Esophagus muscularis mucosa (tissue), 4 donors: ENCODE data around the gene ITPR1. TPM values are rescaled to one million over a fixed set of nuclear protein-coding genes. Genes with fewer than 3 reads are reported as not detected.

ENCODE experiments used
- DNase-seq: peaks from one replicate; pipeline ENCODE4 v3.0.0-alpha.2; 2017; ENCODE audit errors: extremely low spot score
- H3K27ac ChIP-seq, 4 donors: fragments of 200-600 bp; sonication (generic); replicated peaks in 1 of 4; 1 replicate in 3 of 4; 2 replicates in 1 of 4; pipeline ENCODE4 v1.5.1; 2016 to 2019; ENCODE audit warnings: mild to moderate bottlenecking in 1 of 4
- H3K27me3 ChIP-seq, 4 donors: fragments of 200-600 bp; sonication (generic); one replicate each; pipeline versions ENCODE4 v1.5.1 to v1.6.0; 2016 to 2019
- H3K36me3 ChIP-seq, 4 donors: fragments of 200-600 bp; sonication (generic); one replicate each; pipeline ENCODE4 v1.5.1; 2016 to 2019
- H3K4me1 ChIP-seq, 4 donors: fragments of 200-600 bp; sonication (generic); one replicate each; pipeline ENCODE4 v1.5.1; 2016 to 2019
- H3K4me3 ChIP-seq, 4 donors: fragments of 200-600 bp; sonication (generic); 1 replicate in 2 of 4; 2 replicates in 2 of 4; pipeline ENCODE4 v1.5.1; 2016 to 2019; ENCODE audit warnings: mild to moderate bottlenecking in 4 of 4, moderate library complexity in 1 of 4
- H3K9me3 ChIP-seq, 4 donors: fragments of 200-600 bp; sonication (generic); 1 replicate in 3 of 4; 2 replicates in 1 of 4; pipeline ENCODE4 v1.5.1; 2016 to 2019
- CTCF ChIP-seq, 3 experiments: fragments of 200-600 bp in 2 of 3; fragments of 450-650 bp in 1 of 3; sonication (generic) in 2 of 3; IDR thresholded peaks; one replicate each; pipeline ENCODE4 v1.5.1; 2017 to 2019; ENCODE audit warnings: antibody characterized with exemption in 3 of 3, mild to moderate bottlenecking in 2 of 3, moderate library complexity in 1 of 3
- EP300 ChIP-seq: sonication (generic); formaldehyde crosslinking; IDR thresholded peaks from one replicate; pipeline ENCODE4 v1.6.1; 2017; ENCODE audit warnings: antibody characterized with exemption
- POLR2A ChIP-seq: fragments of 450-650 bp; IDR thresholded peaks from one replicate; pipeline ENCODE4 v1.6.1; 2017; ENCODE audit warnings: antibody characterized with exemption, moderate library complexity, mild to moderate bottlenecking, low read depth
- POLR2AphosphoS5 ChIP-seq, 2 donors: sonication (generic); formaldehyde crosslinking; IDR thresholded peaks; one replicate each; pipeline ENCODE4 v1.6.1; 2017; ENCODE audit warnings: antibody characterized with exemption in 2 of 2
- WGBS: methylation state at CpG from one replicate; pipeline ENCODE4 v1.1.5; 2018; 5-methylcytosine and 5-hydroxymethylcytosine counted together
- intact Hi-C: fragments of 100-400 bp; cut with DNase I; formaldehyde crosslinking; loops from one replicate; pipeline ENCODE4 v1.15.1; 2023
- total RNA-seq, 4 donors: library from RNA; depleted of rRNA; stranded (reverse); fragments of >200 nt; gene quantifications; one replicate each; pipeline versions ENCODE4 v1.1.0 to v1.2.1, GENCODE V29; 2016

Gene ITPR1
- total RNA-seq, 4 donors from 2014 or later: 204 to 271 (median 222) TPM

DNA sequence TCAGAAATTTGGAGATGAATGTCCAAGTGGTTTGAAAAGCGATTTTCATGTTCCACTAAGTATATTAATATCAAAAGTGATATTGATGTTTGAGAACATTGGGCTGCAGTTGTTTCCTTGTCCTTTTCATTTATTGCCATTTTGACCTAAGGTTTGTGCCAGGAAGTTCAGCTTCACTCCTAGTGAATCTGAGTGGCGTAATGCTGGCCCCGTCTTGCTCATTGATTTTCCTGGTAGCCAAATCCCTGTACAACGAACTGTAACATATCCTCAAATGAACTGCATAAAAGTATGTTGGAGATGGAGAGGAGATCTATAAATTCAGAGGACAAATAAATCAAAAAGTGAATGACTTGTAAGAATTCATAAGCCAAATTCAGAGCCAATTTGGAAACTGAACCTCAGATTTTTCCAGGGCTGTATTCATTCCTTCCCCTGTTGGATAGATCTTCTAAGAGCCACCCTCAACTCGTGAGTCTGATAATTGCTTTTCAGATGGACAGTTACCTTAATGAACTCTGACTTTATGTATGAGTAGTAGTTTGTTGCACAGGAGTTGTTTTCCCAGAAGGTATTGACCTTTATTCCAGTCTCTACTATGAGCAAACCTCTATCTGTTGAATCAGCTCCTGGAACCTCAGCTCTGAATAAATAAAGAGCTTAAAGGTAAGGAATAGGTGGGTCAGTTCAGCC is 72.8 kb downstream of the ITPR1 start:
- Histone ChIP-seq H3K4me3 (no peak overlapping the region), H3K9me3 (no peaks in the 10 kb centered on the region), H3K4me1 (peaks cover 0 to 35% (median 32%) of the 10 kb centered on the region in 4 donors), H3K36me3 (no peaks in the 10 kb centered on the region), H3K27ac (no peak overlapping the region), H3K27me3 (no peaks in the 10 kb centered on the region)
- TF ChIP-seq POLR2AphosphoS5 (IDR thresholded peaks at IDR 0.05) (no peak), EP300 (no peak), CTCF (IDR thresholded peaks at IDR 0.05) (no peak), POLR2A (no peak)
- 58% methylated on average over 5 of the region's 5 CpGs for WGBS
- no peak for DNase-seq
- intact Hi-C loops: no loop called here

DNA sequence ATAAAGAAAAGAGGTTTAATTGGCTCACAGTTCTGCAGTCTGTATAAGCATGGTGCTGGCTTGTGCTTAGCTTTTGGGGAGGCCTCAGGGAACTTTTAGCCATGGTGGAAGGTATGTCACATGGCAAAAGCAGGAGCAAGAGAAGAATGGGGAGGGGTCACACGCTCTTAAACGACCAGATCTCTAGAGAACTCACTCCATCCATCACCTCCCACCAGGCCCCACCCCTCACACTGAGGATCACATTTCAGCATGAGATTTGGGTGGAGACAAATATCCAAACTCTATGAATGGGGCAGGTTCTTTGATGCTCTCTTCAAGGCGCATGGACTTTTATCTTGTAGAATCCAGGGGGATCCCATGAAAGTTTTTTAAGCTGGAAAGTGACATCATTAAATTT is 75.7 kb downstream of the ITPR1 start:
- Histone ChIP-seq H3K9me3 (no peaks in the 10 kb centered on the region), H3K4me1 (peaks cover 0 to 47% (median 21%) of the 10 kb centered on the region in 4 donors), H3K27me3 (no peaks in the 10 kb centered on the region), H3K27ac (no peak overlapping the region), H3K36me3 (no peaks in the 10 kb centered on the region), H3K4me3 (no peak overlapping the region)
- intact Hi-C loops: no loop called here
- WGBS: 65% methylated on average over 3 of the region's 3 CpGs
- TF ChIP-seq POLR2A (no peak), CTCF (IDR thresholded peaks at IDR 0.05) (no peak), POLR2AphosphoS5 (IDR thresholded peaks at IDR 0.05) (no peak), EP300 (no peak)
- no peak for DNase-seq

DNA sequence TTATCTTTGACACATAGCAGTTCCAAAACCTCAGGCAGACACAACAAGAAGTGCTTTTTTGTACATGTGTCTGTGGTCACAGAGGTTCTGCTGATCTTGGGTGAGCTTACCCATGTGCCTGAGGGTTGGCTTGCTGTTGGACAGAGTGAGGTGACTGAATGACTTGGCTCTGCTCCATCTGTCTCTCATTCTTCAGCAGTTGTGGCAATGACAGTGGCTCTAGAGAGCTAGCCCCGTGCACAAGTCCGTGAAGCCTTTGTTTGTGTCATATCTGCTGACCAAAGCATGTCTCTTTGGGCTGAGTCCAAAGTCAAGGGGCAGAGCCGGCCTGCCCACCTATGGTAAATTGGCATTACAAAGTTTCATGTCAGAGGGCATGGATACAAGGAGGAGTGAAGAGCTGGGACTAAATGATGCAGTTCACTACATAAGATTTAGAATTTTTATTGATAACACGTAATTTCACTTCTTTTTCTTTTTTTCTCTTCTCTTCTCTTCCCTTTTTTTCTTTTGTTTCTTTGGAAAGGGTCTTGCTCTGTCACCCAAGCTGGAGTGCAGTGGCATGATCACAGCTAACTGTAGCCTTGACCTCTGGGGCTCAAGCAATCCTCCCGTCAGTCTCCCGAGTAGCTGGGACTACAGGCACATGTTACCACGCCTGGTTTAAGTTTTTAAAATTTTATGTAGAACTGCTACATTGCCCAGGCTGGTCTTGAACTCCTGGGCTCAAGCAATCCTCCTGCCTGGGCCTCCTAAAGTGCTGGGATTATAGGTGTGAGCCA is 77.9 kb downstream of the ITPR1 start:
- Histone ChIP-seq H3K4me1 (peaks cover 0 to 51% (median 33%) of the 10 kb centered on the region in 4 donors), H3K27me3 (no peaks in the 10 kb centered on the region), H3K36me3 (no peaks in the 10 kb centered on the region), H3K9me3 (no peaks in the 10 kb centered on the region), H3K4me3 (no peak overlapping the region), H3K27ac (no peak overlapping the region)
- DNase-seq: no peak
- WGBS: 82% methylated on average over 7 of the region's 7 CpGs
- intact Hi-C loops: no loop called here
- TF ChIP-seq POLR2AphosphoS5 (IDR thresholded peaks at IDR 0.05): no peak
- no peak for TF ChIP-seq EP300
- no peak for TF ChIP-seq POLR2A
- TF ChIP-seq CTCF (IDR thresholded peaks at IDR 0.05): no peak

- Histone ChIP-seq H3K36me3 (no peaks in the 10 kb centered on the region), H3K4me3 (no peak overlapping the region), H3K9me3 (no peaks in the 10 kb centered on the region), H3K4me1 (peaks cover 0 to 55% (median 37%) of the 10 kb centered on the region in 4 donors), H3K27me3 (no peaks in the 10 kb centered on the region), H3K27ac (no peak overlapping the region)
- no peak for TF ChIP-seq POLR2A
- TF ChIP-seq POLR2AphosphoS5 (IDR thresholded peaks at IDR 0.05): no peak
- no peak for TF ChIP-seq EP300
- no peak for TF ChIP-seq CTCF (IDR thresholded peaks at IDR 0.05)
- intact Hi-C loops: no loop called here
- 82% methylated on average over 1 of the region's 1 CpG for WGBS
- DNase-seq: no peak
Observed at GRCh38 chr3:4571690-4572334, 78.7 kb downstream of the ITPR1 start.
